ENCODE measurements around the gene ATXN2.
"Not testable (repeated sequence)": the region's sequence is repeated elsewhere in the genome, so short reads cannot be mapped to it uniquely, and the experiment has no call there.

The ATXN2 gene

DNA sequence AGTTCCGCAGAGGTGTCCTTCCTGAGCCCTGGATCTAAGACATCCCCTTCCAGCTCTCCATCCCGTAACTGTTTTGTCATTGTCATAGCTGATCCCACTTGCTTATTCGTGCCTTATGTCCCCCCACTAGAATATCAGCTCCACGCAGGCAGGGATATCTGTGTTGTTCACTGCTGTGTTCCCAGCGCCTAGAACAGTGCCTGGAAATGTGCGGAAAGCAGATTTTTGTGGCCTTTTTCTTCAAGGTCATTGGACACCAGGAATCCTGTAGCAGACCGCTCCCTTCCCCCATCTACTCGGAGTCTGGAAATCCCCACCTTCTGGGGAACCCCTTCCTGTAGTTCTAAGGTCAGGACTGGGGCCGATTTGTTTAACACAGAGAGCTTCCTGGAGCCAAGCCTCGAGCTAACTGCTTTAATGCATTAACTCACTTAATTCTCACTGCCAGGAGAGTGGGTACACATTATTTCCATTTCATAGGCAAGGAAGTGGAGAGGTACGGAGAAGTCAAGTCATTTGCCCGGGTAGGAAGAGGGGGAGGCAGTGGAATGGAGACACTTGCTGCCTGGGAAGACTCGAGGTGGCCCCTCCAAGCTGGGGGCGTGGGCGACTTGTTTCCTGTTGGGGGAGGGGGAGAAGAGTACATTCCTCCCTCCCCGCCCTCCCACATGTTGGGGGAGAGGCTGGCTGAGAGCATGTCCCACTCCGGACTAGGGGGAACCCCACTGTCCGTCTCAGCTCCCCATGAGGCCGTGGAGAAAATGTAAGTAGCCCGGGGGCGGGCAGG lies 194.6 kb downstream of the ATXN2 start:
- no peak for DNase-seq (ENCODE audit: low spot score)

DNA sequence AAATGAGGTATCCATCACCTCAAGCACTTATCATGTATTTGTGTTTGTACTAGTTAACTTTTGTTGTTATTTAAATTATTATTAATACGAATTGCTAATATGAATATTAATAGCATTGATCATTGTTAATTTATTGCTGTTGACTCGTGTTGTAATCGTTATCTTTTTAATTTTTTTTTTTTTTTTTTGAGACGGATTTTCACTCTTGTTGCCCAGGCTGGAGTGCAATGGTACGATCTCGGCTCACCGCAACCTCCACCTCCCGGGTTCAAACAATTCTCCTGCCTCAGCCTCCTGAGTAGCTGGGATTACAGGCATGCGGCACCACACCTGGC lies 196.7 kb downstream of the ATXN2 start:
- DNase-seq (ENCODE audit: low spot score): not testable (repeated sequence)

Data from COLO829 (cell line).